DOHH2 (cell line): ENCODE data around the gene SEMG2.

Source experiments
- H3F3A ChIP-seq: fragments of 200-600 bp; sonication (generic), shearing (Covaris generic); 2 replicates; pipeline ENCODE4 v1.6.0; 2016; ENCODE audit warnings: antibody characterized with exemption, mild to moderate bottlenecking; ENCODE audit not compliant: control insufficient read depth, insufficient read depth
- H3K27ac ChIP-seq: fragments of 200-600 bp; sonication (generic); 2 replicates; pipeline ENCODE4 v1.5.1; 2014; ENCODE audit warnings: low read depth, mild to moderate bottlenecking, low read length, moderate library complexity
- H3K27me3 ChIP-seq: fragments of 200-600 bp; sonication (generic); 2 replicates; pipeline ENCODE4 v1.6.1; 2014; ENCODE audit warnings: mild to moderate bottlenecking, low read length, mixed read lengths; ENCODE audit not compliant: control insufficient read depth
- H3K36me3 ChIP-seq: fragments of 200-600 bp; sonication (generic); 2 replicates; pipeline ENCODE4 v1.6.1; 2014; ENCODE audit warnings: mild to moderate bottlenecking, low read length, moderate library complexity, mixed read lengths; ENCODE audit not compliant: control insufficient read depth
- H3K4me1 ChIP-seq: fragments of 200-600 bp; sonication (generic); 2 replicates; pipeline ENCODE4 v1.6.1; 2014; ENCODE audit warnings: mild to moderate bottlenecking, low read length, mixed read lengths; ENCODE audit not compliant: control insufficient read depth
- H3K4me2 ChIP-seq: fragments of 200-600 bp; sonication (generic); 2 replicates; pipeline ENCODE4 v1.6.0; 2014; ENCODE audit warnings: mild to moderate bottlenecking, low read length, moderate library complexity
- H3K4me3 ChIP-seq: fragments of 200-600 bp; sonication (generic); 2 replicates; pipeline ENCODE4 v1.5.1; 2014; ENCODE audit warnings: mild to moderate bottlenecking, low read length, mixed read lengths
- H3K79me2 ChIP-seq: fragments of 200-600 bp; sonication (generic); 2 replicates; pipeline ENCODE4 v1.6.1; 2014; ENCODE audit warnings: mild to moderate bottlenecking, low read length, mixed read lengths; ENCODE audit not compliant: control insufficient read depth
- H3K9me2 ChIP-seq: fragments of 200-600 bp; sonication (generic); replicated peaks from 2 replicates; pipeline ENCODE4 v1.6.1; 2014; ENCODE audit warnings: mild to moderate bottlenecking, low read length, mixed read lengths; ENCODE audit not compliant: control insufficient read depth
- H3K9me3 ChIP-seq: fragments of 200-600 bp; sonication (generic); 2 replicates; pipeline ENCODE4 v1.6.1; 2014; ENCODE audit warnings: antibody characterized with exemption, low read length, mixed read lengths; ENCODE audit not compliant: control insufficient read depth, insufficient read depth
- H4K20me1 ChIP-seq: fragments of 200-600 bp; sonication (generic); 2 replicates; pipeline ENCODE4 v1.6.0; 2014; ENCODE audit warnings: low read depth, mild to moderate bottlenecking, antibody characterized with exemption, low read length, moderate library complexity; ENCODE audit not compliant: control insufficient read depth, insufficient read depth
- EZH2phosphoT487 ChIP-seq: fragments of 200-600 bp; sonication (generic); IDR thresholded peaks from 2 replicates; pipeline ENCODE4 v1.6.1; 2017; ENCODE audit warnings: borderline replicate concordance, mild to moderate bottlenecking, antibody characterized with exemption, low read length, moderate library complexity, mixed read lengths
- TF ChIP-seq, protein P1 (sequence below): fragments of 200-600 bp; sonication (generic); IDR thresholded peaks from one replicate; pipeline ENCODE4 v1.5.1; 2014; ENCODE audit warnings: antibody characterized with exemption, mild to moderate bottlenecking, low read depth, low read length; ENCODE audit not compliant: poor library complexity, severe bottlenecking

SEMG2 gene

GRCh38 chr20:45266977-45267376 is 45.8 kb downstream of the SEMG2 start:
- no peaks in the 10 kb centered on the region for H3K9me3 ChIP-seq
- H3K4me1 ChIP-seq = no peaks in the 10 kb centered on the region
- H3K4me2 ChIP-seq = no peak overlapping the region
- no peaks in the 10 kb centered on the region for H3F3A ChIP-seq
- H3K27ac ChIP-seq = no peak overlapping the region
- H3K36me3 ChIP-seq = no peaks in the 10 kb centered on the region
- no peaks in the 10 kb centered on the region for H4K20me1 ChIP-seq
- H3K27me3 ChIP-seq = peaks cover 40% of the 10 kb centered on the region
- TF ChIP-seq EZH2phosphoT487 = no peak
- TF ChIP-seq, protein P1, sequence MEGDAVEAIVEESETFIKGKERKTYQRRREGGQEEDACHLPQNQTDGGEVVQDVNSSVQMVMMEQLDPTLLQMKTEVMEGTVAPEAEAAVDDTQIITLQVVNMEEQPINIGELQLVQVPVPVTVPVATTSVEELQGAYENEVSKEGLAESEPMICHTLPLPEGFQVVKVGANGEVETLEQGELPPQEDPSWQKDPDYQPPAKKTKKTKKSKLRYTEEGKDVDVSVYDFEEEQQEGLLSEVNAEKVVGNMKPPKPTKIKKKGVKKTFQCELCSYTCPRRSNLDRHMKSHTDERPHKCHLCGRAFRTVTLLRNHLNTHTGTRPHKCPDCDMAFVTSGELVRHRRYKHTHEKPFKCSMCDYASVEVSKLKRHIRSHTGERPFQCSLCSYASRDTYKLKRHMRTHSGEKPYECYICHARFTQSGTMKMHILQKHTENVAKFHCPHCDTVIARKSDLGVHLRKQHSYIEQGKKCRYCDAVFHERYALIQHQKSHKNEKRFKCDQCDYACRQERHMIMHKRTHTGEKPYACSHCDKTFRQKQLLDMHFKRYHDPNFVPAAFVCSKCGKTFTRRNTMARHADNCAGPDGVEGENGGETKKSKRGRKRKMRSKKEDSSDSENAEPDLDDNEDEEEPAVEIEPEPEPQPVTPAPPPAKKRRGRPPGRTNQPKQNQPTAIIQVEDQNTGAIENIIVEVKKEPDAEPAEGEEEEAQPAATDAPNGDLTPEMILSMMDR = no peak
- H3K4me3 ChIP-seq = no peak overlapping the region
- no peaks in the 10 kb centered on the region for H3K79me2 ChIP-seq
- no peaks in the 10 kb centered on the region for H3K9me2 ChIP-seq

GRCh38 chr20:45268531-45268930 is 47.4 kb downstream of the SEMG2 start:
- Histone ChIP-seq H3K27me3 (peaks cover 37% of the 10 kb centered on the region), H3K9me3 (no peaks in the 10 kb centered on the region), H3F3A (no peaks in the 10 kb centered on the region), H4K20me1 (no peaks in the 10 kb centered on the region), H3K4me3 (no peak overlapping the region), H3K9me2 (no peaks in the 10 kb centered on the region), H3K27ac (no peak overlapping the region), H3K36me3 (no peaks in the 10 kb centered on the region), H3K79me2 (no peaks in the 10 kb centered on the region), H3K4me1 (no peaks in the 10 kb centered on the region), H3K4me2 (no peak overlapping the region)
- TF ChIP-seq, protein P1 = no peak
- TF ChIP-seq EZH2phosphoT487 = no peak

- no peaks in the 10 kb centered on the region for H3K36me3 ChIP-seq
- no peak overlapping the region for H3K4me3 ChIP-seq
- peaks cover 37% of the 10 kb centered on the region for H3K27me3 ChIP-seq
- no peaks in the 10 kb centered on the region for H3K9me3 ChIP-seq
- no peaks in the 10 kb centered on the region for H3K4me1 ChIP-seq
- no peak overlapping the region for H3K4me2 ChIP-seq
- no peaks in the 10 kb centered on the region for H3F3A ChIP-seq
- no peaks in the 10 kb centered on the region for H4K20me1 ChIP-seq
- H3K9me2 ChIP-seq = no peaks in the 10 kb centered on the region
- no peak overlapping the region for H3K27ac ChIP-seq
- TF ChIP-seq, protein P1 = no peak
- TF ChIP-seq EZH2phosphoT487 = no peak
- H3K79me2 ChIP-seq = no peaks in the 10 kb centered on the region
These were observed 47.9 kb downstream of the SEMG2 start for GRCh38 chr20:45269056-45269455.
